VCaP (cell line): Measurements from ENCODE around the gene ACOX1.

Source experiments
- H3K27ac ChIP-seq: fragments of 450-650 bp; 2 replicates; pipeline ENCODE4 v1.5.1; 2017
- TF ChIP-seq, protein P1 (sequence below): fragments of 450-650 bp; conservative IDR thresholded peaks from 2 replicates; pipeline ENCODE4 v1.5.1; 2017; ENCODE audit warnings: mild to moderate bottlenecking, moderate library complexity

Gene ACOX1

GRCh38 chr17:76022973-76023899 lies 44.3 kb upstream of the ACOX1 start:
- TF ChIP-seq, protein P1, sequence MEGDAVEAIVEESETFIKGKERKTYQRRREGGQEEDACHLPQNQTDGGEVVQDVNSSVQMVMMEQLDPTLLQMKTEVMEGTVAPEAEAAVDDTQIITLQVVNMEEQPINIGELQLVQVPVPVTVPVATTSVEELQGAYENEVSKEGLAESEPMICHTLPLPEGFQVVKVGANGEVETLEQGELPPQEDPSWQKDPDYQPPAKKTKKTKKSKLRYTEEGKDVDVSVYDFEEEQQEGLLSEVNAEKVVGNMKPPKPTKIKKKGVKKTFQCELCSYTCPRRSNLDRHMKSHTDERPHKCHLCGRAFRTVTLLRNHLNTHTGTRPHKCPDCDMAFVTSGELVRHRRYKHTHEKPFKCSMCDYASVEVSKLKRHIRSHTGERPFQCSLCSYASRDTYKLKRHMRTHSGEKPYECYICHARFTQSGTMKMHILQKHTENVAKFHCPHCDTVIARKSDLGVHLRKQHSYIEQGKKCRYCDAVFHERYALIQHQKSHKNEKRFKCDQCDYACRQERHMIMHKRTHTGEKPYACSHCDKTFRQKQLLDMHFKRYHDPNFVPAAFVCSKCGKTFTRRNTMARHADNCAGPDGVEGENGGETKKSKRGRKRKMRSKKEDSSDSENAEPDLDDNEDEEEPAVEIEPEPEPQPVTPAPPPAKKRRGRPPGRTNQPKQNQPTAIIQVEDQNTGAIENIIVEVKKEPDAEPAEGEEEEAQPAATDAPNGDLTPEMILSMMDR: no peak
- no peak overlapping the region for H3K27ac ChIP-seq

- TF ChIP-seq, protein P1: no peak
- no peak overlapping the region for H3K27ac ChIP-seq
Observed at GRCh38 chr17:76022285-76022684, 43.3 kb upstream of the ACOX1 start.

DNA sequence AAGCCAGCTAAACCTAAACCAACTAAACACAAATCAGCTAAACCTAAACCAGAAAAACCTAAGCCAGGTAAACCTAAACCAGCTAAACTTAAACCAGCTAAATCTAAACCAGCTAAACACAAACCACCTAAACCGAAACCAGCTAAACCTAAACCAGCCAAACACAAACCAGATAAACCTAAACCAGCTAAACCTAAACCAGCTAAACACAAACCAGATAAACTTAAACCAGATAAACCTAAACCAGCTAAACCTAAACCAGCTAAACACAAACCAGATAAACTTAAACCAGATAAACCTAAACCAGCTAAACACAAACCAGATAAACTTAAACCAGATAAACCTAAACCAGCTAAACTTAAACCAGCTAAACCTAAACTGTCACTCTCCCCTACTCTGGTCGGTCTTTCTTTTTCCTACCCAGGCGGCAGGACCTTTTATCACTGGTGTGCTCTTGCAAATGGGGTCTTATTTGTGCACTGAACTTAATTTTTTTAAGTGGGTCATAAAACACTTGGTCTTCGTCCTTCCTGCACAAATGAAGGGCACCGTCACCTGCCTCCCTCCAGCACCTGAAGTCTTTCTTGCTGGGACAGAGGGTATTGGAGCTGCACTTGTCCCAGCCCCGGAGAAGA lies 41.0 kb upstream of the ACOX1 start:
- no peak overlapping the region for H3K27ac ChIP-seq
- TF ChIP-seq, protein P1: no peak

DNA sequence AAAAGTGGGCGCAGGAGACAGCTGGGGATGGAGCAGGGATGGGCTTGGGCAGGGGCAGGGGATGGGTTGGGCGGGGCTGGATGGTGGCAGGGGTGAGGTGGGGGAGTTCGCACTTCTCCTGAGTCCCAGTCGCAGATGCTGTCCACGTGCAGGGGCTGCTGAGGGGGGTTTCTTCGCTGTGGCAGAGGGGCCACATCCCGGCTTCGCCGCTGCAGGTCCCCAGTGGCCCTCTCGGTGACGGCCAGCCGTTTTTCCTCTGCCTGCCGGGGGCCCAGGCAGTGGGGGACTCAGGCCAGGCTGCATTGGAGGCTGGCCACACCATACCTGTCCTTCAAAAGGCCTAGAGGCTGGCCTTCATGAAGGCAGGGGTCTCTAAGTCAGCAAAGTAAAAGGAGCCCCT lies 39.8 kb upstream of the ACOX1 start:
- TF ChIP-seq, protein P1: no peak

DNA sequence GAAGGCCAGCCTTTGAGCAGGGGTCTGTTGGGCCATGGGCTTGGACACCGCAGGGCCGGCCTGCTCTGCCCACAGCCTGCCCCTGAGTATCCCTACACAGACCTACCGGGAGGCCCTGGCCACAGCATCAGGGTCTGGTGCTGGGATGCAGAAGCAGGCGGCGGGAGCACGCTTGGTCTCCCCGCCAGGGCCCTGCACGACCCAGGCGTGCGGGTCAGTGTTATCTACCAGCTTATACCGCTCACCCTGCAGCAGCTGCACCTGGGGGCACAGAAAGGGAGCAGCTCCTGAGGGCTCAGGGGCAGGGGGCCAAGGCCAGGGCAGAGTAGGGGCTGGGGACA lies 39.3 kb upstream of the ACOX1 start:
- no peak overlapping the region for H3K27ac ChIP-seq
- TF ChIP-seq, protein P1: no peak

More for the DNA sequence above, 39.8 kb upstream of the ACOX1 start:
- H3K27ac ChIP-seq: no peak overlapping the region

- TF ChIP-seq, protein P1: no peak
- H3K27ac ChIP-seq: no peak overlapping the region
Observed at GRCh38 chr17:76017481-76018339, 38.7 kb upstream of the ACOX1 start.

DNA sequence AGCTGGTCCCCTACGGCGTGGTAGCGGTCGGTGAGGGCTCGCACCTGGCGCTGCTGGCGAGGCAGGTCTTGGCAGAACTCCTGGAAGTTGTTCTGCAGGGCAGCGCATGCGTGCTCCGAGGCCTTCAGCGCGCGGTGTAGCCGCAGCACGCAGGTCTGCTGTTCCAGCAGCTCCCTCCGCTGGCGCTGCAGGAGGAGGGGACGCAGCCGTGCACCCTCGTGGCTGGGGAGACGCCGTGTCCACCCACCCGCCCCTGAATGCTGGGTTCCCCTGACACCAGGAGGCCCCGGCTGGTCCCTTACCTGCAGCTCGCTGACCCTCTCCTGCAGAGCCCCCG lies 35.9 kb upstream of the ACOX1 start:
- TF ChIP-seq, protein P1: no peak
- no peak overlapping the region; the same call in 1 of the 2 replicates for H3K27ac ChIP-seq
